GM08714 (cell line): Measurements from ENCODE around the gene KIF5C.

Source experiments
- H3K4me3 ChIP-seq: fragments of 200-500 bp; sonication (Bioruptor generic); 2 replicates; pipeline ENCODE4 v1.5.1; 2014; ENCODE audit warnings: mild to moderate bottlenecking, low read length, inconsistent platforms
- ZNF274 ChIP-seq: IDR thresholded peaks from 2 replicates; pipeline ENCODE4 v1.6.1; 2012; ENCODE audit warnings: mild to moderate bottlenecking, low read depth, low read length

Gene KIF5C

GRCh38 chr2:149028377-149028776, 153.3 kb downstream of the KIF5C start:
- H3K4me3 ChIP-seq, result no peak overlapping the region
- no peak for TF ChIP-seq ZNF274

GRCh38 chr2:149028891-149029290, 153.9 kb downstream of the KIF5C start:
- no peak overlapping the region for H3K4me3 ChIP-seq
- TF ChIP-seq ZNF274, result no peak

- H3K4me3 ChIP-seq, result no peak overlapping the region
- no peak for TF ChIP-seq ZNF274
These were observed 154.4 kb downstream of the KIF5C start for GRCh38 chr2:149029307-149029965.

DNA sequence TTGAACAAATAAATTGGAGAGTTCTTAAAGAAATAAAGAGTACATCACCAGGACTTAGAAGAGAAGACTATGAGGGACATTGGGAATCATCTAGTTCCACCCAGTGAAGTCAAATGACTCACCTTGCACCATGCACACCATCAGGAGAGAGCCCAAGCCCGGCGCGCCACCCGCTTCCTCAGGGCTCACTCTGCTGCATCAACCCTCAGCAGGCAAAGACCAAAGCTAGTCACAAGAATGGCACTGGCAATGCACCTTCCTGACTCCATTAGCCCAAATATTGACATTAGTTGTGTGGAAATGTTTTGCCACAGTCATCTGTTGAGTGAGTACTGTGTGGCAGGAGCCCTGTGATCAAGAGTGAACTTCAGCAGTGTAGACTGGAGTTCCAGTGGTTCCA, 156.4 kb downstream of the KIF5C start:
- H3K4me3 ChIP-seq, result no peak overlapping the region
- TF ChIP-seq ZNF274, result no peak

- no peak overlapping the region for H3K4me3 ChIP-seq
These were observed 158.7 kb downstream of the KIF5C start for GRCh38 chr2:149033716-149034115.

GRCh38 chr2:149034406-149034805, 159.4 kb downstream of the KIF5C start:
- TF ChIP-seq ZNF274, result no peak
- H3K4me3 ChIP-seq, result no peak overlapping the region

More at GRCh38 chr2:149033716-149034115, 158.7 kb downstream of the KIF5C start:
- TF ChIP-seq ZNF274, result no peak

DNA sequence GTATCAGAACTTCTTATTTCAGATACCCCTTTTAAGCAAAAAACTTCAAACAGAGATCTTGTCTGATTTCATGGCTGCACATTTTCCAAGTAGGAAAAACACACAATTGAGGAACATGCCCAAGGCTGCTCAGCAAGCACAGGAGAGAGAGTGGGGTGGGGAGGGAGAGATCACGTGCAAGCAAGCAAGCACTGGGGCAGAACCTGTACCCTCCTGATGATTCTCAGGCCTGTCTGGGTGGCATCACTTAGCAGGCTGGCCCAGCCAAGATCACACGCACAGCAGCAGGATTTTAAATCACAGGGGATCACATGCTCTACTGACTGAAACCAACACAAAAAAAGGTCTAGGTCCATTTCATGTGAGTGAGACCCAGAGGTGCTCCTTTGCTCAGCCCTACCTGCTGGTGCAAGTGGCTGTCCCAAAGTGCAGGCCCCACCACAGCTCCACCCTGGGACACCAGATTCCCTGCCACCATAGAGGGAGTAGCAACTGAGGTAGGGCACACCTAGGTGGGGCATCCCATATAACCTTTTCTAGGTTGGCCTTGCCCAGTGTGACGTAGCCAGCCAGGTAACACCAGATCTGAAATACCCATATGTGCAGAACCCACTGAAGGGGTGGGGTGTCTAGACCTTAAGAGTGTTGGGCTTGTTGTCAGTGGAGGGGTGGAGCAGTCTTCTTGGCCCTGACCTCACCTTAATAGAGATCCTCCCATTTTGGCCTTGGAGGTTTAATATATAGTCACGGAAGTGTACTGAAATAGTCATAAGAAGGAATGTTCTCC, 161.7 kb downstream of the KIF5C start:
- TF ChIP-seq ZNF274, result no peak
- no peak overlapping the region for H3K4me3 ChIP-seq

GRCh38 chr2:149037851-149038250, 162.8 kb downstream of the KIF5C start:
- TF ChIP-seq ZNF274, result no peak
- H3K4me3 ChIP-seq, result no peak overlapping the region

- no peak for TF ChIP-seq ZNF274
- H3K4me3 ChIP-seq, result peak within 1 kb of the TSS; percentile 9; the same call in 1 of the 2 replicates
These were observed 163.6 kb downstream of the KIF5C start, which contains the start of gene LYPD6B for GRCh38 chr2:149038442-149039212. TSS of gene LYPD6B (plus strand) at chr2:149038699. CDS start at chr2:149130949, 92,250 bp downstream.

DNA sequence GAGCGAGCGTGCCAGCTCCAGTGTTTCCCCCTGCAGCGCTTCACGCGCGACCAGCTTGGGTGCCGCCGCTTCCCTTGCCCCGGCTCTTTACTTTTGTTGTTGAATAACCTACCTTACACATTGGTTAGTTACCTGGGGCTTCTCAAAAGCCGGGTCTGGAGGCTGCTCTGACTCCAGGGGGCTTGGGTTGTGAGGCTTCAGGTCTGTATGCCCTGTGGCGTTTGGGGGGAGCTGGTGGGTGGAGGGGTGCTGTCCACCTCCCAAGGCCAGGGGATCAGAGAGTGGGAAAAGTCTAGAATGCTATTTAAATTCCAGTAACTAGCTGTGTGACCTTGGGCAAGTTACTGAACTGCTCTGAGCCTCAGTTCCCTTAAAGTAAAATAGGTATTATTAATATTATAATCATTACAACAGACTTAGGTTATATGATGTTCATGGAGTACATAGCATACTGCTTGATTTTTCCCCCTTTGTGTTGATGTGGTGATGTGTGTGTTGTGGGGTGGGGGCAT, 164.2 kb downstream of the KIF5C start:
- no peak for TF ChIP-seq ZNF274
- peak overlapping the region; percentile 9; the same call in 1 of the 2 replicates for H3K4me3 ChIP-seq

- no peak for TF ChIP-seq ZNF274
- no peak overlapping the region for H3K4me3 ChIP-seq
These were observed 165.4 kb downstream of the KIF5C start for GRCh38 chr2:149040451-149040850.

- TF ChIP-seq ZNF274, result no peak
- H3K4me3 ChIP-seq, result no peak overlapping the region
These were observed 166.5 kb downstream of the KIF5C start for GRCh38 chr2:149041482-149041881.

GRCh38 chr2:149042881-149043280, 167.9 kb downstream of the KIF5C start:
- H3K4me3 ChIP-seq, result no peak overlapping the region
- TF ChIP-seq ZNF274, result no peak

DNA sequence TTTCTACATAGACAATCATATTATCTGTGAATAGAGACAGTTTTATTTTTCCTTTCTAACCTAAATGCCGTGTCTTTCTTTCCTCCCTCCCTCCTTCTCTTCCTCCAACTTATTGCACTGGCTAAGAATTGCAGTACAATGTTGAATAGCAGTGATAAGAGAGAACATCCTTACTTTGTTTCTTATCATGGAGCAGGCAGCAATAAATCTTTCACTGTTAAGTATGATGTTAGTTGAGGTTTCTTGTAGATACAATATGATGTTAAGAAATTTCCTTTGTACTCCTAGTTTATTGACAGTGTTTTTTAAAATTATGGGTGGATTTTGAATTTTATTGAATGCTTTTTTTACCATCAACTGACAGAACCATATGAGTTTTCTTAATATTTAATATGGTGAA, 169.5 kb downstream of the KIF5C start:
- no peak overlapping the region for H3K4me3 ChIP-seq
- no peak for TF ChIP-seq ZNF274
